ENCODE measurements around the gene POU2F2.
A peak's percentile ranks its signal among the peaks of the same experiment; 100 is the strongest.
"Not testable (repeated sequence)": the region's sequence is repeated elsewhere in the genome, so short reads cannot be mapped to it uniquely, and the experiment has no call there.

POU2F2 gene

DNA sequence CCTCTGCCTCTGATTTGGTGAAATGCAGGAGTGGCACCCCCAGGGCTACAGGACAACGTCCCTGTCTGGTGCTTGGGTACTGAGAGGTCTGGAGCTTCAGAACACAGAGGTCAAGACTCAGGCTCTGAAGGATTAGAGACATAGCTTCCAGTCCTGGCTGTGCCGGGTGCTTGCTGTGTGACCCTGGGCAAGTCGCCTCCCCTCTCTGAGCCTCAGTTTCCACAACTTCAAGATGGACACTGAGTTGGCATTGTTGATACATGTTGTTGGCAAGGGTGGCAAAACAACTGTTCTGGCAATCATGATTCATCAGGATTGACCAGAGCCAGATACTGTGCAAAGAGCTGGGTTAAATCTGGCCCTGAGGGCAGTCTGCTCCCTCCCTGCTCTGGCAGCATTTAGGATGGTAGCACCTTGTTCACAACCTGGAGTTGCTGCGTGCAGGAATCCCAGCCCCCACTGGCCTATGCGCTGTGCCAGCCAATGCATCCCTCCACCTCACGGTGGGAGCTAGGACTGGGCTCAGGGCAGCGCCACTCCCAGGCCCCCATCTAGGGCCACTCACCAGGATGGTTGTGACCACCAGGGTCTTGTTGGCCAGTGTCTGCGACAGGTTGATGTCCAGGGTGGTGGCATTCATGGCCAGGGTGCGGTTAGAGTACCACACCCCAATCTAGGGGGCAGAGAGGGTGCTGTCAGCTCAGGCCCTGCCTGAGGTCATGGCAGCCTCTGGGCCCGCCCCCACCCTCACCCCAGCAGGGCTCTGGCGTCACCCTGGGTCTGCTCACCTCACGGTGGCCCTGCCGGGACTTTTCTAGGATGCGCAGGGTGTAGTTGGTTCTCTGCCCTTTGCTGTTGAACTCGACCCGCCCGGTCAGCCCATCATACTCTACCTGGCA, 79.0 kb downstream of the POU2F2 start:
- FAIRE-seq: no peak

DNA sequence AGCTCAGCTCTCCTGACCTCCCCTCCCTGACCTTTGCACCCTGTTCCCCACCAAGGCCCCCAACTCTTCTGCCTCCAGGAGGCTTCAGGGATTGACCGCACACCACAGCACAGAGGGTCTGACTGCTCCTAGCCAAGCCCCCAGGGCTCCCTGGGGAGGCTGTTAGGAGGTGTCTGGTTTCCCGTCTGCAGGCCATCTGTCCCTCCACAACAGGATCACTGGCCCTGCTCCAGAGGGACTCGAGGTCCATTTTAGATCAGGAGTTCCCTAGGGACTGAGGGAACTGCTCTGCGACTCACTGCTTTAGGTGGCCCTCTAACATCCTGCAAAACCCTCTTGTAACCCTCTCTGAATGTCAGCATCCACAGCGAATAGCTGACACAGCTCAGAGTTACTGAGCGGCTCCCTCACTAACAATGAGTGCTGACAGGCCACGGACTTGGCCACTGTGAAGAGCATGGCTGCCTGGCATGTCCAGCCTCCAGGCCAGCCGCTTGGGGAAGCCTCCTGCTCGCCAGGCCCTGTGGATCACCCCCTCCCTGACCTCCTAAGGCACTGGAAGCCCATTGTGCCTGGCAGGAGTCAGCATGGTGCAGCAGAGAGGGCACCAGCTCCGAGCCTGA, 79.9 kb downstream of the POU2F2 start:
- FAIRE-seq: no peak

DNA sequence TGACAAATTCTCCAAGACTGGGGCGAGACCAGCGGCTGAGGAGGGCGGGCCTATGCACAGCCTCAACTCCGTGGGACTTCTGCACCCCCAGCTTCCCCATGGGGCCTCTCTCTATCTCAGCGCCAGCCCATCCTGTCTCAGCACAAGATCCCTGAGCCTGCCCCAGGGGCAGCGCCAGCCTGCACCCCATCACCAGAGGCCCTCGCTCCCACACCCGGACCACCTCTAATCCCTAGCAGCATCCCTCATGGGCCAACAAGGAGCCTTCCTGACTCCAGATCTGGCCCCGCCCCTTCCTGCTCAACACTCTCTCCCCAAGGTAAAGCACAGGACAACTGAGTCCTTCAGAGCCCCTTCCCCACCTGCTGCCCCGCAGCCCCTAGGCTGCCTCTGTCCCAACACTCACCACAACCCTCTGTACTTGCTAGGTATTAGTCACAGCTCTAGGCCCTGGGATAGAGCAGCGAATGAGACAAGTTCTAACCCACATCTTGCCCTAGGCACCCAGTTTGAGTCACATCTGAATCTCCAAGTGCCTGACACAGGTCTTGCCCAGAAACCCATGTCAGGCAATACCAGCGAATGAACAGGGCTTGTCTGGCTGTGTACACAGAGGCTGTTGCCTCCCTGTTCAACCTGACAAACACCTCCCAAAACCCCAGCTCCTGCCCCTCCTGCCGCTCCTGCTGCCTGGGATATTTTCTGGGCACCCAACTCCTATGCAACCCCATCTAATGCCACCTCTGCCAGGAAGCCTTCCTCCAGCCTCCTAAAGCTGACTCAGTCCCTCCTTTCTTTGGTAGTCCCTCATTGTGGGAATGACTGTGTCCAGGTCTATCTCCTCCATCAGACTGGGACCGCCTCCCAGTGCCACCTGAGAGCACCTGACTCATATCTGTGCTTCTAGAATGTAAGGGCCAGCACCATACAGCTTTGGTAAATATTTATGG, 80.8 kb downstream of the POU2F2 start:
- no peak for FAIRE-seq

DNA sequence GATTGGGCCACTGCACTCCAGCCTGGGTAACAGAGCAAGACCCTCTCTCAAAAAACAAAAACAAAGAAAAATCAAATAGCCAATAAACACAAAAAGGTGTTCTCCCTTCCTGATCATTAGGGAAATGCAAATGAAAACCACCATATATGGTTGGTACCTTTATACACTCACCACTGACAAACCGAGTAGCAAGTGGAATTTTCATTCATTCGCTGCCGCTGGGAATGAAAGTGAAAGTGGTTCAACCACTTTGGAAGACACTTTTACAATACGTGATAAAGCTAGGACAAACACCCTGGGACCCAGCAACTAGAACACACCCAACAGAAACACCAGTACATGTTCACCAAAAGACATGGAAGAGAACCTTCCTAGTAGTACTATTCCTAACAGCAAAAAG, 83.3 kb downstream of the POU2F2 start:
- FAIRE-seq: peak; percentile 58

DNA sequence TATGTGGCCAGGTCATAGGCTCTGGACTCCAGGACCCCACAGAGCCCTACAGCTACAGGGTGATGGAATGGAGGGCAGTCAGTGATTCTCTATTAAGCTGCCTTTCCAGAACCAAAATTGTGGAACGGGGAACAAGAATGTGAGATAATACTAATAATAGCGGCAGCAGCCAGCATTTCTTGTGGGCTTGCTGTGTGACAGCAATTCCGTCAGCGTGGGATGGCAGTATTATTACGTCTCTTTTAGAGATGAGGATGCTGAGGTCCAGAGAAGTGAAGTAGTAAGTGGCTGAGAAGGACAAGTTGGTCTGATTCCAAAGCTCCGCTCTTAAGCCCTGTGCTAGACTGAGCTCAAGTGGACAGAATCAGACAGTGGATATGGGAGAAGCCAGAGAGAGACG, 86.7 kb downstream of the POU2F2 start:
- no peak for FAIRE-seq

DNA sequence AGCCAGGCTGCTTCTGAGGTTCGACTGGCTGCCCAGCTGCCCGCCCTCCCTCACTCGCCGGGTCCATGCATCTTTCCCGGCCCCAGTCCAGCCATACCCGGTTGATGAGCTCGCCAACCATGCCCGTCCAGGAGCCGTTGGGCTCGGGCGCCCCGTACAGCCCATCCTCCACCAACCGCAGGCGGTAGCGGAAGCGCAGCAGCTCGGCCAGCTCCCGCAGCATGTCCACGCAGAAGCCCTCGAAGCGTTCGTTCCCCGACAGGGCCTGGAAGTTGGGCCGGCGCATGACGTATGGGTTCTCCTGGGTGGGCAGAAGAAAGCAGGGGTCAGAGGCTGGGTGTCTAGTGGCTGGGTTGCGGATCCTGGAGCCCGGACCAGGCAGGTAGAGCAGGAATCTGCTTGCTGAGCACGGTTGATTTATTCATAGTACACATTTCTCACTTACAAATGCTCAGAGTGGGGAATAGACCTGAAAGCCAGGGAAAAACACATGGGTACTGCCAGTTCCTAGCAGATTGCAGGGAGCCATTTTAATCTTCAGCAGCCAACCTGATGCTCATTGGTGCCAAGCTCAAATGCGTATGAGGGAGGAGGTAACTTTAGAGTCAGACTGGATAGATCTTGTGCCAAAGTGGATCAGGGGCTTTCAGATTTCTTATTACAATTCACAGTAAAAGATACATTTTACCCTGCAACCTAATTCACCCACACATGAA, 89.6 kb downstream of the POU2F2 start:
- no peak for FAIRE-seq

DNA sequence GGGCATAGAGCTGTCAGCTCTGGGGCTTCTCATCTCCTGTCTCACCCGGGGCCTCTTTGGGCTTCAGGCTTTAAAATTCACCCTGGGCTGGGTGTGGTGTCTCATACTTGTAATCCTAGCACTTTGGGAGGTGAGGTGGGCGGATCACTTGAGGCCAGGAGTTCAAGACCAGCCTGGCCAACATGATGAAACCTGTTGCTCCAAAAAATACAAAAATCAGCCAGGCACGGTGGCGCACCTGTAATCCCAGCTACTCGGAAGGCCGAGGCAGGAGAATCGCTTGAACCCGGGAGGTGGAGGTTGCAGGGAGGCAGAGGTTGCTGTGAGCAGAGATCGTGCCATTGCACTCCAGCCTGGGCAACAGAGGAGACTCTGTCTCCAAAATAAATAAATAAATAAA, 91.8 kb downstream of the POU2F2 start:
- not testable (repeated sequence) for FAIRE-seq

DNA sequence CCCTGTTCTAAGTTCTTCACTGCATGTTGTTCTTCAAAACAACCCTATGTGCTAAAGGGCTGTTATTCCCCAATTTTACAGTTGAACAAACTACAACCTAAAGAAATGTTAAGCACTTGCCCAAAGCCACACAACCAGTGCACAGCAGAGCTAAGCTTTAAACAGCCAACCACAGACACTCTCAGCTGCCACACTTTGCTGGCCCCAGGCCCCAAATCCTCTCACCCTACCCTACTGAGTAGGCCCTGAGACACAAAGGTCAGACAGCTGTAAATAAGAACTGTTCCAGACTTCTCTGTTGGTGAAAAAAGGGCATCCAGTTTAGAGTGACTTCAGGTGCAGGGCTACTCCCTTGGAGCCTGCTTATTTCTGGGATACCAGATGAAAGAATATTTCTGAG, 92.2 kb downstream of the POU2F2 start:
- FAIRE-seq: no peak

DNA sequence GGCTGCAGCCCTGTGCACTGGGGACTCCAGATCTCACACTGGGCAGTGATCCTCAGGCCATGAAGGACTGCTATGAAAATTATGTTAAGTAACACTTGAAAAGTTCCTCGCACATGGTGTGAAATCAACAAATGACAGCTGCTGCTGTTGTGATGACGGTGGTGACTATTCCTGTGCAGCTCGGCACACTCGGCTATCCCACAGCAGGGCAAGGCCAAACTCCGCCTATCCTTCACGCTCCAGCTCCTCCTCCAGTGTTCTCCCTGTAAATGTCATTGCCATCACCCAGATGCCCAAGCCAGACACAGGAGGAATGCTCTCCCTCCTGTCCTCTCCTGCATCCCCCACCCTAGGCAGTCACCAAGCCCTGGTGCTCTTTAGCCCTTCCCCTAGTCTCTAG, 93.6 kb downstream of the POU2F2 start:
- FAIRE-seq: no peak

DNA sequence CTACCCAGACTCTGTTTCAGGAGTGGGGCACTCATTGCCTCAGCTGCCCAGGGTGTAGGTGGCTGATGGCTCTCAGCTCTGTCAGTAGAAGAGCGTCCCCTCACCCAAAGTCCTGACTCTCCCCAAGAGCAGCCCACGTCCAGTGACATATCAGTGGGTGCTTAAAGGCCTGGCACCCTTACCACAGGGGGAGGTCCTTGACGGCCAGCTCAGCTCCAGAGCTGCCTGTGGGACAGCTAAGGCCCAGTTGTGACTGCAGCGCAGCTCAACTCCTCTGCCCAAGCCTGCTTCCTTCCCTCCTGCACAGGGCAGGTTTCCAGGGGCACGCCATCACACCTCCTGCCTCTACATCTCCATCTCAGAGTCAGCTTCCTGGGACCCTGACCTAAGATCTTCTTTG, 94.6 kb downstream of the POU2F2 start:
- no peak for FAIRE-seq
